T-helper 1 cell treated with Interleukin-12 subunit alpha and Interleukin-12 subunit beta and Interleukin-4 antibody, amounts not matched to agents 30 μg/mL and 1 μg/mL, for 36 hours (primary cell): Measurements from ENCODE around the gene CMC4.

Source experiments
- H3K27ac Mint-ChIP-seq: one replicate; pipeline ENCODE4 v1.8.0; 2021; ENCODE audit warnings: mild to moderate bottlenecking, mixed read lengths
- H3K27me3 Mint-ChIP-seq: one replicate; pipeline ENCODE4 v1.8.0; 2021; ENCODE audit warnings: low read depth, mixed read lengths
- H3K36me3 Mint-ChIP-seq: one replicate; pipeline ENCODE4 v1.8.0; 2021; ENCODE audit warnings: low read depth, mixed read lengths
- H3K4me1 Mint-ChIP-seq: one replicate; pipeline ENCODE4 v1.8.0; 2021; ENCODE audit warnings: low read depth, mixed read lengths
- H3K4me3 Mint-ChIP-seq: one replicate; pipeline ENCODE4 v1.8.0; 2021; ENCODE audit warnings: mild to moderate bottlenecking, moderate library complexity, mixed read lengths
- H3K9me3 Mint-ChIP-seq: one replicate; pipeline ENCODE4 v1.8.0; 2021; ENCODE audit warnings: mixed read lengths

The CMC4 gene

GRCh38 chrX:155070975-155071693 lies at the start of gene CMC4, which contains the start of the genes BRCC3 and MTCP1:
CMC4 (minus strand) TSS chrX:155071136; CDS start chrX:155064023, 7,113 bp downstream.
BRCC3 (plus strand) TSS chrX:155071508; CDS start chrX:155071528, 20 bp downstream.
MTCP1 (minus strand) TSS chrX:155071136; CDS start chrX:155066010, 5,126 bp downstream.
- Mint-ChIP-seq H3K27ac (peak within 1 kb of the TSS; percentile 92), H3K9me3 (no peaks in the 10 kb centered on the region), H3K4me3 (peak within 1 kb of the TSS; percentile 92), H3K36me3 (peaks cover 15% of the 10 kb centered on the region), H3K27me3 (no peaks in the 10 kb centered on the region), H3K4me1 (peaks cover 42% of the 10 kb centered on the region)

GRCh38 chrX:155115174-155115819 lies 44.4 kb upstream of the CMC4 start:
- H3K4me3 Mint-ChIP-seq, result no peak overlapping the region
- H3K27me3 Mint-ChIP-seq, result no peaks in the 10 kb centered on the region
- H3K27ac Mint-ChIP-seq, result no peak overlapping the region
- peaks cover 40% of the 10 kb centered on the region for H3K36me3 Mint-ChIP-seq
- H3K9me3 Mint-ChIP-seq, result no peaks in the 10 kb centered on the region
- H3K4me1 Mint-ChIP-seq, result no peaks in the 10 kb centered on the region

- Mint-ChIP-seq H3K27ac (no peak overlapping the region), H3K36me3 (peaks cover 40% of the 10 kb centered on the region), H3K9me3 (no peaks in the 10 kb centered on the region), H3K4me3 (no peak overlapping the region), H3K4me1 (peaks cover 2% of the 10 kb centered on the region), H3K27me3 (no peaks in the 10 kb centered on the region)
Measured at GRCh38 chrX:155113097-155113496, 42.2 kb upstream of the CMC4 start.

- Mint-ChIP-seq H3K4me1 (peaks cover 2% of the 10 kb centered on the region), H3K9me3 (no peaks in the 10 kb centered on the region), H3K4me3 (no peak overlapping the region), H3K36me3 (peaks cover 46% of the 10 kb centered on the region), H3K27ac (no peak overlapping the region), H3K27me3 (no peaks in the 10 kb centered on the region)
Measured at GRCh38 chrX:155112171-155112570, 41.2 kb upstream of the CMC4 start.

GRCh38 chrX:155108427-155108826 lies 37.5 kb upstream of the CMC4 start:
- H3K9me3 Mint-ChIP-seq, result no peaks in the 10 kb centered on the region
- H3K27ac Mint-ChIP-seq, result no peak overlapping the region
- no peak overlapping the region for H3K4me3 Mint-ChIP-seq
- peaks cover 36% of the 10 kb centered on the region for H3K36me3 Mint-ChIP-seq
- H3K4me1 Mint-ChIP-seq, result peaks cover 2% of the 10 kb centered on the region
- H3K27me3 Mint-ChIP-seq, result no peaks in the 10 kb centered on the region

- H3K36me3 Mint-ChIP-seq, result peaks cover 26% of the 10 kb centered on the region
- H3K4me1 Mint-ChIP-seq, result peaks cover 2% of the 10 kb centered on the region
- no peaks in the 10 kb centered on the region for H3K27me3 Mint-ChIP-seq
- no peak overlapping the region for H3K27ac Mint-ChIP-seq
- H3K4me3 Mint-ChIP-seq, result no peak overlapping the region
- no peaks in the 10 kb centered on the region for H3K9me3 Mint-ChIP-seq
Measured at GRCh38 chrX:155105919-155106318, 35.0 kb upstream of the CMC4 start.

GRCh38 chrX:155094468-155095061 lies 23.6 kb upstream of the CMC4 start:
- Mint-ChIP-seq H3K4me1 (no peaks in the 10 kb centered on the region), H3K36me3 (peaks cover 10% of the 10 kb centered on the region)

GRCh38 chrX:155086961-155087735 lies 16.2 kb upstream of the CMC4 start:
- Mint-ChIP-seq H3K27ac (no peak overlapping the region), H3K4me3 (no peak overlapping the region), H3K9me3 (no peaks in the 10 kb centered on the region), H3K27me3 (no peaks in the 10 kb centered on the region), H3K4me1 (peaks cover 3% of the 10 kb centered on the region), H3K36me3 (peaks cover 11% of the 10 kb centered on the region)

More at GRCh38 chrX:155094468-155095061, 23.6 kb upstream of the CMC4 start:
- H3K27ac Mint-ChIP-seq, result no peak overlapping the region
- H3K4me3 Mint-ChIP-seq, result no peak overlapping the region
- H3K9me3 Mint-ChIP-seq, result no peaks in the 10 kb centered on the region
- no peaks in the 10 kb centered on the region for H3K27me3 Mint-ChIP-seq

GRCh38 chrX:155086202-155086840 lies 15.4 kb upstream of the CMC4 start:
- Mint-ChIP-seq H3K27ac (no peak overlapping the region), H3K9me3 (no peaks in the 10 kb centered on the region), H3K36me3 (peaks cover 15% of the 10 kb centered on the region), H3K4me3 (no peak overlapping the region), H3K4me1 (peaks cover 3% of the 10 kb centered on the region), H3K27me3 (no peaks in the 10 kb centered on the region)

- peak overlapping the region; percentile 92 for H3K4me3 Mint-ChIP-seq
- H3K4me1 Mint-ChIP-seq, result peaks cover 42% of the 10 kb centered on the region
- peaks cover 15% of the 10 kb centered on the region for H3K36me3 Mint-ChIP-seq
- H3K27ac Mint-ChIP-seq, result peak overlapping the region; percentile 92
- H3K27me3 Mint-ChIP-seq, result no peaks in the 10 kb centered on the region
- H3K9me3 Mint-ChIP-seq, result no peaks in the 10 kb centered on the region
Measured at GRCh38 chrX:155071694-155072280, 851 bp upstream of the CMC4 start.

- Mint-ChIP-seq H3K4me3 (peak overlapping the region; percentile 79), H3K4me1 (peaks cover 41% of the 10 kb centered on the region), H3K9me3 (no peaks in the 10 kb centered on the region), H3K27ac (peak overlapping the region; percentile 83), H3K36me3 (peaks cover 14% of the 10 kb centered on the region), H3K27me3 (no peaks in the 10 kb centered on the region)
Measured at GRCh38 chrX:155070663-155070974, 317 bp downstream of the CMC4 start.

- no peaks in the 10 kb centered on the region for H3K9me3 Mint-ChIP-seq
- H3K27ac Mint-ChIP-seq, result peak overlapping the region; percentile 83
- H3K4me3 Mint-ChIP-seq, result peak overlapping the region; percentile 79
- peaks cover 38% of the 10 kb centered on the region for H3K4me1 Mint-ChIP-seq
- no peaks in the 10 kb centered on the region for H3K27me3 Mint-ChIP-seq
- H3K36me3 Mint-ChIP-seq, result peaks cover 11% of the 10 kb centered on the region
Measured at GRCh38 chrX:155070038-155070437, 898 bp downstream of the CMC4 start.

- Mint-ChIP-seq H3K27me3 (no peaks in the 10 kb centered on the region), H3K4me1 (peaks cover 38% of the 10 kb centered on the region), H3K36me3 (peaks cover 11% of the 10 kb centered on the region), H3K4me3 (peak overlapping the region; percentile 79), H3K9me3 (no peaks in the 10 kb centered on the region), H3K27ac (no peak overlapping the region)
Measured at GRCh38 chrX:155069414-155069813, 1.5 kb downstream of the CMC4 start.

GRCh38 chrX:155068165-155068564 lies 2.8 kb downstream of the CMC4 start:
- H3K27ac Mint-ChIP-seq, result no peak overlapping the region
- peaks cover 2% of the 10 kb centered on the region for H3K36me3 Mint-ChIP-seq
- peaks cover 27% of the 10 kb centered on the region for H3K4me1 Mint-ChIP-seq
- no peaks in the 10 kb centered on the region for H3K9me3 Mint-ChIP-seq
- H3K4me3 Mint-ChIP-seq, result no peak overlapping the region
- H3K27me3 Mint-ChIP-seq, result no peaks in the 10 kb centered on the region
